Mesendoderm (in vitro differentiated cells): ENCODE data around the gene SMARCC1.

Experiments used
- DNase-seq: peaks from one replicate; pipeline ENCODE4 v3.0.0; 2013
- H2AK5ac ChIP-seq: 2 replicates; pipeline ENCODE4 v1.6.1; 2013; ENCODE audit warnings: low read length, inconsistent platforms
- H2BK120ac ChIP-seq: 2 replicates; pipeline ENCODE4 v1.6.1; 2013; ENCODE audit warnings: low read depth, mild to moderate bottlenecking, low read length, moderate library complexity, mixed read lengths
- H2BK15ac ChIP-seq: replicated peaks from 2 replicates; pipeline ENCODE4 v1.6.1; 2013; ENCODE audit warnings: low read depth, mild to moderate bottlenecking, moderate library complexity
- H2BK5ac ChIP-seq: 2 replicates; pipeline ENCODE4 v1.6.1; 2013; ENCODE audit warnings: low read length, inconsistent platforms
- H3K18ac ChIP-seq: 2 replicates; pipeline ENCODE4 v1.6.1; 2013; ENCODE audit warnings: mild to moderate bottlenecking, low read length, mixed read lengths
- H3K23ac ChIP-seq: one replicate; pipeline ENCODE4 v1.6.1; 2013; ENCODE audit warnings: low read length
- H3K27ac ChIP-seq: 2 replicates; pipeline ENCODE4 v1.5.1; 2013; ENCODE audit warnings: low read depth, mild to moderate bottlenecking, inconsistent platforms, low read length, moderate library complexity
- H3K27me3 ChIP-seq: 2 replicates; pipeline ENCODE4 v1.6.1; 2013; ENCODE audit warnings: low read length, control low read depth, mild to moderate bottlenecking, inconsistent platforms; ENCODE audit not compliant: insufficient read depth, poor library complexity
- H3K36me3 ChIP-seq: 2 replicates; pipeline ENCODE4 v1.6.1; 2013; ENCODE audit warnings: low read length, inconsistent platforms; ENCODE audit not compliant: control insufficient read depth, insufficient read depth
- H3K4ac ChIP-seq: one replicate; pipeline ENCODE4 v1.6.1; 2013; ENCODE audit warnings: low read depth, mild to moderate bottlenecking, low read length, moderate library complexity
- H3K4me1 ChIP-seq: 2 replicates; pipeline ENCODE4 v1.6.1; 2013; ENCODE audit warnings: low read depth, low read length, inconsistent platforms; ENCODE audit not compliant: control insufficient read depth
- H3K4me2 ChIP-seq: 2 replicates; pipeline ENCODE4 v1.6.1; 2013; ENCODE audit warnings: low read length
- H3K4me3 ChIP-seq: 2 replicates; pipeline ENCODE4 v1.5.1; 2013; ENCODE audit warnings: mild to moderate bottlenecking, low read length
- H3K56ac ChIP-seq: one replicate; pipeline ENCODE4 v1.6.1; 2013; ENCODE audit warnings: low read length
- H3K79me1 ChIP-seq: 2 replicates; pipeline ENCODE4 v1.6.1; 2013; ENCODE audit warnings: low read length, inconsistent platforms
- H3K79me2 ChIP-seq: 2 replicates; pipeline ENCODE4 v1.6.1; 2013; ENCODE audit warnings: mild to moderate bottlenecking, low read length; ENCODE audit not compliant: control insufficient read depth, insufficient read depth
- H3K9ac ChIP-seq: 2 replicates; pipeline ENCODE4 v1.6.1; 2013; ENCODE audit warnings: low read length, inconsistent platforms
- H4K5ac ChIP-seq: one replicate; pipeline ENCODE4 v1.6.1; 2013; ENCODE audit warnings: low read length
- H4K8ac ChIP-seq: one replicate; pipeline ENCODE4 v1.6.1; 2013; ENCODE audit warnings: low read depth, mild to moderate bottlenecking, control low read depth, low read length, moderate library complexity
- WGBS: extraction: QIAGEN DNeasy Blood & Tissue Kit; methylation state at CpG from one replicate; pipeline ENCODE4 v1.1.7; 2013; ENCODE audit warnings: low lambda C conversion rate, missing lambda C conversion rate; ENCODE audit not compliant: insufficient coverage; ENCODE audit errors: extremely low coverage; 5-methylcytosine and 5-hydroxymethylcytosine counted together

The SMARCC1 gene

DNA sequence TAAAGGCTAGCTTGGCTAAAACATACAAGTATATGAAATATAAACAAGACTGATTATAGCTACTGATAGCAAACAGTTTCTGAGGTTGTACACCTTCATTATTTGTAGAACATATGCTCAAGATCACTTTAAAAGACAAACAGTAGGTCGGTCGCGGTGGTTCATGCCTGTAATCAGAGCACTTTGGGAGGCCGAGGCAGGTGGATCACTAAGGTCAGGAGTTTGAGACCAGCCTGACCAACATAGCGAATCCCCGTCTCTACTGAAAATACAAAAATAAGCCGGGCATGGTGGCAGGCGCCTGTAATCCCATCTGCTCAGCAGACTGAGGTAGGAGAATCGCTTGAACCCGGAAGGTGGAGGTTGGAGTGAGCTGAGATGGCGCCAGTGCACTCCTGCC is 80.3 kb downstream of the SMARCC1 start:
- WGBS, result no CpG with 5 or more reads among the region's 11 CpGs
- Histone ChIP-seq H3K4me3 (no peak overlapping the region), H3K4ac (no peak overlapping the region), H3K27me3 (no peaks in the 10 kb centered on the region), H3K79me1 (no peaks in the 10 kb centered on the region), H3K4me1 (no peaks in the 10 kb centered on the region), H2AK5ac (no peak overlapping the region), H3K36me3 (peaks cover 3% of the 10 kb centered on the region), H3K56ac (no peak overlapping the region), H3K79me2 (no peaks in the 10 kb centered on the region), H3K9ac (no peak overlapping the region), H2BK120ac (no peak overlapping the region), H4K8ac (no peak overlapping the region), H3K18ac (no peak overlapping the region), H2BK15ac (no peak overlapping the region), H3K27ac (no peak overlapping the region), H3K4me2 (no peak overlapping the region), H2BK5ac (no peak overlapping the region), H3K23ac (no peak overlapping the region), H4K5ac (no peak overlapping the region)
- no peak for DNase-seq

DNA sequence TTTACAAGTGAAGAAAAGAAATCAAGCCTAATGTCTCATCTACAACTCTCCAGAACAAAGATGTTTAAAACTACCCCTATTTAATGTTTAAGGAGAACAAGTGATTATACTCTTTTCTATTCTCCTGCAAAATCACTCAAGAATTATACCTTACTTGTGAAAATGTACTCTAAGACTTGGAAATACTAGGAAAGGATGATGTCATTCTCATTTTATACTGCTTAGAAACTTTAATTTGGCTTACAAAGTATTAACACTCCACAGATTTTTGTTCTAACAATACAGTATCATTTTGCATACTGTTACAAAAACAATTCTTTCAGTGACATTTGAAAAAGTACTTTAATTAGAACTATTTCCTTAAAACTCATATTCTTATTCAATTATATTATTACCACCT is 89.5 kb downstream of the SMARCC1 start:
- no peaks in the 10 kb centered on the region for H3K4me1 ChIP-seq
- H4K8ac ChIP-seq, result no peak overlapping the region
- no peak overlapping the region for H2BK120ac ChIP-seq
- no peaks in the 10 kb centered on the region for H3K27me3 ChIP-seq
- no peak overlapping the region for H3K27ac ChIP-seq
- no peak overlapping the region for H2BK15ac ChIP-seq
- H3K36me3 ChIP-seq, result peaks cover 7% of the 10 kb centered on the region
- H3K9ac ChIP-seq, result no peak overlapping the region
- no peaks in the 10 kb centered on the region for H3K79me1 ChIP-seq
- H3K23ac ChIP-seq, result no peak overlapping the region
- no peak overlapping the region for H3K4me3 ChIP-seq
- H2BK5ac ChIP-seq, result no peak overlapping the region
- H3K56ac ChIP-seq, result no peak overlapping the region
- no peaks in the 10 kb centered on the region for H3K79me2 ChIP-seq
- no peak overlapping the region for H3K4me2 ChIP-seq
- no peak overlapping the region for H4K5ac ChIP-seq
- no peak overlapping the region for H2AK5ac ChIP-seq
- DNase-seq, result no peak
- no peak overlapping the region for H3K4ac ChIP-seq
- no peak overlapping the region for H3K18ac ChIP-seq

DNA sequence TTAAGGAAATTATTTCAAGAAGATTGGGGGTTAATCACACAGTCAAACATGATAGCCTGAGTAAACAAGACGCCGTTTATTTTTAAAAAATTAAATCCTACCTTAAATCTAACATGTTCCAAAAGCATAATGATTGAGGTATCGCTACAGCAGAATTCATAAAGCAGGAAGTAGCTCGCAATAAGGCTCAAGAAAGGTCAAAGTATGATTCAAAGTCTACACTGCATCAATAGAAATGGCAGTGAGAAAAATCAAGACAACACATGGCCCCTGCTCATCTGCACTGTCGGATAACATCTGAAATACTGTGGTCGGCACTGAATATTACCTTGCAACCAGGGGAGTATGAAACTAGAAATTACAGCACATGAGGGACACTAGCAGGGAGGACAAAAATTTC is 93.2 kb downstream of the SMARCC1 start:
- Histone ChIP-seq H2BK5ac (no peak overlapping the region), H3K23ac (no peak overlapping the region), H3K4me1 (no peaks in the 10 kb centered on the region), H4K5ac (no peak overlapping the region), H2BK120ac (no peak overlapping the region), H3K79me1 (no peaks in the 10 kb centered on the region), H3K4me2 (no peak overlapping the region), H3K56ac (no peak overlapping the region), H3K4ac (no peak overlapping the region), H3K36me3 (peaks cover 6% of the 10 kb centered on the region), H3K18ac (no peak overlapping the region), H3K9ac (no peak overlapping the region), H3K4me3 (no peak overlapping the region), H4K8ac (no peak overlapping the region), H3K27ac (no peak overlapping the region), H3K79me2 (no peaks in the 10 kb centered on the region), H2BK15ac (no peak overlapping the region), H2AK5ac (no peak overlapping the region), H3K27me3 (no peaks in the 10 kb centered on the region)
- no CpG with 5 or more reads among the region's 6 CpGs for WGBS
- no peak for DNase-seq

DNA sequence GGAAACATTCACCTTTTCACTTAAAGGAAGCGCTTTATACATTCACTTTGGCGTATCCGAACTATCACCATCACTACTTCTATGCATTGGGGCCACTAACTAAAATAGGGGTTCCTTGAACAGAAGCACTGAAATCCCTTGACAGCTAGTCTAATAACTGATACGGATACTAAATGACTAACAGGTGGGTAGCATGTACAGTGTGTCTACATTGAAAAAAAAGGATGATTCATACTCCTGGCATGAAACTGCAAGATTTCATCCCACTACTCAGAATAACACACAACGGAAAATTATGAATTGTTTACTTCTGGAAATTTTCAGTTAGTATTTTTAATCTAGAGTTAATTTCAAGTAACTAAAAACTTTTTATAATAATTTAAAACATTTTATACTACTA is 96.7 kb downstream of the SMARCC1 start:
- WGBS, result no CpG with 5 or more reads among the region's 5 CpGs
- no peak overlapping the region for H4K5ac ChIP-seq
- no peak overlapping the region for H2AK5ac ChIP-seq
- H2BK15ac ChIP-seq, result no peak overlapping the region
- H3K9ac ChIP-seq, result no peak overlapping the region
- H3K18ac ChIP-seq, result no peak overlapping the region
- H3K4me1 ChIP-seq, result no peaks in the 10 kb centered on the region
- H3K4me3 ChIP-seq, result no peak overlapping the region
- no peaks in the 10 kb centered on the region for H3K79me2 ChIP-seq
- H3K56ac ChIP-seq, result no peak overlapping the region
- H3K23ac ChIP-seq, result no peak overlapping the region
- peaks cover 5% of the 10 kb centered on the region for H3K36me3 ChIP-seq
- no peak overlapping the region for H2BK5ac ChIP-seq
- no peak overlapping the region for H2BK120ac ChIP-seq
- no peak overlapping the region for H3K4me2 ChIP-seq
- no peak overlapping the region for H4K8ac ChIP-seq
- H3K27ac ChIP-seq, result no peak overlapping the region
- no peak overlapping the region for H3K4ac ChIP-seq
- DNase-seq, result no peak
- no peaks in the 10 kb centered on the region for H3K79me1 ChIP-seq
- H3K27me3 ChIP-seq, result no peaks in the 10 kb centered on the region

DNA sequence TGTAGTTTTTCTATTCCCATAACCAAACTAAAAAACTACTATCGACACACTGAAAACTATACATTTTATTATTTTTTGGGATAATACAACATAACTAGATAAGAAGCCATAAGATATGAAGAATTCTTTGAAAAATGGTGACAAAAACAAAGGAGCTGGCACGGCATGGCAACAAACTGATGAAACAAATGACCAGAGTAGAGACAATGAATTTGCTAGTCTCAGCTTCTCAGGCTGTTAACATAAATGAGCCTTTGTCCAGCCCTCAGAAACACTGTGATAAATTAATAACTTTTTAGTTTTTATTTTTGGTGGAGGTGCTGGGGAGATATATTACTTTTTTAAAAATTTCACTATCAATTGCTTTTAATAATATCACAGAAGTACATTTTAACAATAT is 100.7 kb downstream of the SMARCC1 start:
- no peak overlapping the region for H3K27ac ChIP-seq
- H2BK15ac ChIP-seq, result no peak overlapping the region
- no peaks in the 10 kb centered on the region for H3K79me2 ChIP-seq
- 100% methylated on average over 1 of the region's 2 CpGs for WGBS
- H3K18ac ChIP-seq, result no peak overlapping the region
- no peaks in the 10 kb centered on the region for H3K27me3 ChIP-seq
- H3K4me3 ChIP-seq, result no peak overlapping the region
- H3K56ac ChIP-seq, result no peak overlapping the region
- no peak overlapping the region for H3K9ac ChIP-seq
- H4K5ac ChIP-seq, result no peak overlapping the region
- H3K4me2 ChIP-seq, result no peak overlapping the region
- H3K36me3 ChIP-seq, result peaks cover 8% of the 10 kb centered on the region
- H2BK120ac ChIP-seq, result no peak overlapping the region
- H3K4me1 ChIP-seq, result no peaks in the 10 kb centered on the region
- no peak overlapping the region for H4K8ac ChIP-seq
- H3K23ac ChIP-seq, result no peak overlapping the region
- no peak for DNase-seq
- no peak overlapping the region for H3K4ac ChIP-seq
- peaks cover 3% of the 10 kb centered on the region for H3K79me1 ChIP-seq
- no peak overlapping the region for H2AK5ac ChIP-seq
- H2BK5ac ChIP-seq, result no peak overlapping the region

DNA sequence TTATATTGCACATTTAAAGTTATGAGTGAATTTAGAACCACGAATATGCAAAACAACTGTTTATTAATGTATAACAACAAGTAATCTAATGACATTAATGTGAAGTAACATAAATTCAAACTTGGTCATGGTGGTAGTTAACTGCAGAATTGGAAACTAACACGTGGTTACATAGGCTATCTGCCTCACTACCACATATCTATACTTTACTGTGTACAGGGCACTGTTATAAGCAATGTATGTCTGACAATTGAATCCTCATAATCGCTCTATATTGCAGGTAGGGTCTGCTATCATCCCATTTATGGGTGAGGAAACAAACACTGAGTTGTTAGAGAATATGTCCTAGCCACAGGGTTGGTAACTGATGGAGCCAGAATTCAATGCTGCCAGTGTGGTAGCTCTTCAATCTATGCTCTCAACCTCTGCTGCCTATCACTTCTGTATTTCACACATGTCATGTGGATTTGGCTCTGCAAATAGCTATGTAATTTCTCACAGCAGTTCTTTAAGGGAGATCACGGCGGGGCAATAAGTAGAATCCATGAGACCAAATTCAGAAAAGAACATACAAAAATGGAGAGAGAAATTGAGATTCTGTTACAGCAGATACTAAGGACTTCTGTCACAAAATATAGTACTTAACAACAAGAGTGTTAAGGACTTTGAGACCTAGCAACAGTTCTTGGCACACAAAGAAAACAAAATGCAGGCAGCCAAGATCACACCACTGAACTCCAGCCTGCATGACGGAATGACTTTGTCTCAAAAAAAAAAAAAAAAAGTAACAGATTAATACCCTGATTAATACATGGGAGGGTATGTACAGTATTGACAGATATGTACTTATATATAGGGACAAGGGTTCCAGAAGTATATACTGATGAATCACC is 103.0 kb downstream of the SMARCC1 start:
- Histone ChIP-seq H2BK15ac (no peak overlapping the region), H3K9ac (no peak overlapping the region), H2AK5ac (no peak overlapping the region), H3K27me3 (no peaks in the 10 kb centered on the region), H3K79me1 (peaks cover 3% of the 10 kb centered on the region), H3K79me2 (no peaks in the 10 kb centered on the region), H4K8ac (no peak overlapping the region), H3K4me2 (no peak overlapping the region), H3K56ac (no peak overlapping the region), H3K36me3 (peaks cover 8% of the 10 kb centered on the region), H3K4me3 (no peak overlapping the region), H4K5ac (no peak overlapping the region), H3K18ac (no peak overlapping the region), H2BK5ac (no peak overlapping the region), H2BK120ac (no peak overlapping the region), H3K27ac (no peak overlapping the region), H3K4me1 (no peaks in the 10 kb centered on the region), H3K4ac (no peak overlapping the region), H3K23ac (no peak overlapping the region)
- WGBS, result no CpG with 5 or more reads among the region's 6 CpGs
- DNase-seq, result no peak
